Nephron progenitor cell (in vitro differentiated cells): Measurements from ENCODE around the gene NCBP3.

Experiments
- DNase-seq: peaks from one replicate; pipeline ENCODE4 v3.0.0; 2021
- H3K27ac Mint-ChIP-seq: 2 replicates; pipeline ENCODE4 v1.8.0; 2021; ENCODE audit warnings: mild to moderate bottlenecking, moderate library complexity, mixed read lengths
- H3K27me3 Mint-ChIP-seq: 2 replicates; pipeline ENCODE4 v1.8.0; 2021; ENCODE audit warnings: mild to moderate bottlenecking, low read depth, mixed read lengths; ENCODE audit not compliant: poor library complexity
- H3K36me3 Mint-ChIP-seq: 2 replicates; pipeline ENCODE4 v1.8.0; 2021; ENCODE audit warnings: low read depth, mixed read lengths
- H3K4me1 Mint-ChIP-seq: 2 replicates; pipeline ENCODE4 v1.8.0; 2021; ENCODE audit warnings: mixed read lengths
- H3K4me3 Mint-ChIP-seq: 2 replicates; pipeline ENCODE4 v1.8.0; 2021; ENCODE audit warnings: mild to moderate bottlenecking, moderate library complexity, mixed read lengths
- H3K9me3 Mint-ChIP-seq: 2 replicates; pipeline ENCODE4 v1.8.0; 2021; ENCODE audit warnings: mild to moderate bottlenecking, moderate library complexity, mixed read lengths
- CTCF ChIP-seq: fragments of 200-600 bp; sonication (generic); IDR thresholded peaks from 2 replicates; pipeline ENCODE4 v1.5.0; 2021; ENCODE audit warnings: antibody characterized with exemption

The NCBP3 gene

GRCh38 chr17:3843935-3844516 is 2.0 kb downstream of the NCBP3 start:
- H3K27ac Mint-ChIP-seq = peak overlapping the region; percentile 6
- peaks cover 46% of the 10 kb centered on the region for H3K36me3 Mint-ChIP-seq
- H3K4me1 Mint-ChIP-seq = peaks cover 24% of the 10 kb centered on the region
- peaks cover 12% of the 10 kb centered on the region for H3K27me3 Mint-ChIP-seq
- peak; percentile 36 for DNase-seq
- no peaks in the 10 kb centered on the region for H3K9me3 Mint-ChIP-seq
- peak; percentile 47 for TF ChIP-seq CTCF
- peak overlapping the region; percentile 94 for H3K4me3 Mint-ChIP-seq

- H3K36me3 Mint-ChIP-seq = peaks cover 75% of the 10 kb centered on the region
- H3K27me3 Mint-ChIP-seq = no peaks in the 10 kb centered on the region
- H3K4me1 Mint-ChIP-seq = peaks cover 8% of the 10 kb centered on the region
- H3K9me3 Mint-ChIP-seq = no peaks in the 10 kb centered on the region
- peak overlapping the region; percentile 34 for H3K27ac Mint-ChIP-seq
- H3K4me3 Mint-ChIP-seq = no peak overlapping the region
- no peak for TF ChIP-seq CTCF
- no peak for DNase-seq
Observed at GRCh38 chr17:3838206-3838605, 7.8 kb downstream of the NCBP3 start.

GRCh38 chr17:3836551-3836950 is 9.5 kb downstream of the NCBP3 start:
- H3K27me3 Mint-ChIP-seq = peaks cover 2% of the 10 kb centered on the region
- H3K9me3 Mint-ChIP-seq = no peaks in the 10 kb centered on the region
- H3K4me1 Mint-ChIP-seq = peaks cover 8% of the 10 kb centered on the region
- H3K36me3 Mint-ChIP-seq = peaks cover 75% of the 10 kb centered on the region
- no peak overlapping the region for H3K4me3 Mint-ChIP-seq
- DNase-seq = no peak
- no peak overlapping the region for H3K27ac Mint-ChIP-seq
- no peak for TF ChIP-seq CTCF

- H3K4me3 Mint-ChIP-seq = no peak overlapping the region
- peaks cover 2% of the 10 kb centered on the region for H3K27me3 Mint-ChIP-seq
- no peak for TF ChIP-seq CTCF
- H3K4me1 Mint-ChIP-seq = peaks cover 8% of the 10 kb centered on the region
- H3K27ac Mint-ChIP-seq = peak overlapping the region; percentile 39
- H3K36me3 Mint-ChIP-seq = peaks cover 71% of the 10 kb centered on the region
- DNase-seq = no peak
- no peaks in the 10 kb centered on the region for H3K9me3 Mint-ChIP-seq
Observed at GRCh38 chr17:3835410-3836229, 10.4 kb downstream of the NCBP3 start.

- no peak for DNase-seq
- H3K27ac Mint-ChIP-seq = peak overlapping the region; percentile 95
- H3K4me3 Mint-ChIP-seq = no peak overlapping the region
- peaks cover 8% of the 10 kb centered on the region for H3K4me1 Mint-ChIP-seq
- no peaks in the 10 kb centered on the region for H3K9me3 Mint-ChIP-seq
- TF ChIP-seq CTCF = no peak
- H3K36me3 Mint-ChIP-seq = peaks cover 63% of the 10 kb centered on the region
- peaks cover 2% of the 10 kb centered on the region for H3K27me3 Mint-ChIP-seq
Observed at GRCh38 chr17:3834811-3835210, 11.2 kb downstream of the NCBP3 start.
